Measurements from ENCODE around the gene MNAT1.

GRCh38 chr14:60984196-60984595 lies 249.6 kb downstream of the MNAT1 start:
- no peak for TF ChIP-seq CTCF (IDR thresholded peaks at IDR 0.05 in 8 of 11, conservative IDR thresholded peaks at IDR 0.05 in 3 of 11)
- no peak for TF ChIP-seq POLR2A (IDR thresholded peaks at IDR 0.05)
- no peak for TF ChIP-seq POLR2AphosphoS5 (IDR thresholded peaks at IDR 0.05)

Data from spleen (tissue), 7 donors.